Measurements from ENCODE around the gene KCNQ1. TPM values are rescaled to one million over a fixed set of nuclear protein-coding genes. Genes with fewer than 3 reads are reported as not detected.

The KCNQ1 gene
- total and polyA plus RNA-seq, 8 donors = 7.1 to 37.7 (median 9.9) TPM

- intact Hi-C loops (cut with DNase I) = no loop called here
- DNase-seq = peak in 1 of 4 donors; percentile 68
- no peaks in the 10 kb centered on the region for H3K36me3 ChIP-seq
- no peak overlapping the region for H3K27ac ChIP-seq
- TF ChIP-seq CTCF (IDR thresholded peaks at IDR 0.05) = no peak
- ATAC-seq = no peak
- no peaks in the 10 kb centered on the region for H3K4me1 ChIP-seq
- no peaks in the 10 kb centered on the region for H3K27me3 ChIP-seq
- no peak overlapping the region for H3K4me3 ChIP-seq
- H3K9me3 ChIP-seq = no peaks in the 10 kb centered on the region
Observed at GRCh38 chr11:2735053-2735589, 290.3 kb downstream of the KCNQ1 start.

GRCh38 chr11:2736577-2737225 lies 291.9 kb downstream of the KCNQ1 start:
- Histone ChIP-seq H3K4me1 (no peaks in the 10 kb centered on the region), H3K36me3 (no peaks in the 10 kb centered on the region), H3K4me3 (no peak overlapping the region), H3K27me3 (no peaks in the 10 kb centered on the region), H3K9me3 (no peaks in the 10 kb centered on the region), H3K27ac (no peak overlapping the region)
- DNase-seq (no peak), ATAC-seq (no peak)
- intact Hi-C loops (cut with DNase I) = no loop called here
- no peak for TF ChIP-seq CTCF (IDR thresholded peaks at IDR 0.05)

GRCh38 chr11:2737226-2737590 lies 292.4 kb downstream of the KCNQ1 start:
- Histone ChIP-seq H3K4me3 (no peak overlapping the region), H3K36me3 (no peaks in the 10 kb centered on the region), H3K27ac (no peak overlapping the region), H3K4me1 (no peaks in the 10 kb centered on the region), H3K9me3 (no peaks in the 10 kb centered on the region), H3K27me3 (no peaks in the 10 kb centered on the region)
- ATAC-seq (no peak), DNase-seq (no peak)
- intact Hi-C loops (cut with DNase I) = no loop called here
- TF ChIP-seq CTCF (IDR thresholded peaks at IDR 0.05) = no peak

- H3K36me3 ChIP-seq = no peaks in the 10 kb centered on the region
- H3K4me1 ChIP-seq = no peaks in the 10 kb centered on the region
- DNase-seq (no peak), ATAC-seq (peak; percentile 26)
- no peak overlapping the region for H3K4me3 ChIP-seq
- intact Hi-C loops (cut with DNase I) = no loop called here
- no peaks in the 10 kb centered on the region for H3K9me3 ChIP-seq
- no peaks in the 10 kb centered on the region for H3K27me3 ChIP-seq
- H3K27ac ChIP-seq = no peak overlapping the region
- TF ChIP-seq CTCF (IDR thresholded peaks at IDR 0.05) = no peak
Observed at GRCh38 chr11:2737866-2738265, 293.1 kb downstream of the KCNQ1 start.

- no peak for ATAC-seq
- Histone ChIP-seq H3K27ac (no peak overlapping the region), H3K4me3 (no peak overlapping the region), H3K27me3 (no peaks in the 10 kb centered on the region), H3K9me3 (no peaks in the 10 kb centered on the region), H3K4me1 (no peaks in the 10 kb centered on the region), H3K36me3 (no peaks in the 10 kb centered on the region)
- DNase-seq = peak in 1 of 4 donors; percentile 65
- TF ChIP-seq CTCF (IDR thresholded peaks at IDR 0.05) = no peak
- intact Hi-C loops (cut with DNase I) = no loop called here
Observed at GRCh38 chr11:2738551-2739431, 294.0 kb downstream of the KCNQ1 start.
